ENCODE results near the gene KCNK1. TPM values are rescaled to one million over a fixed set of nuclear protein-coding genes. Genes with fewer than 3 reads are reported as not detected.

The KCNK1 gene
- total RNA-seq, 6 experiments from 2014 or later = not detected

- TF ChIP-seq CTCF (IDR thresholded peaks at IDR 0.05) = no peak
These were observed 42.2 kb downstream of the KCNK1 start for GRCh38 chr1:233656032-233656635.

GRCh38 chr1:233656687-233657086 lies 42.8 kb downstream of the KCNK1 start:
- H3K27ac Mint-ChIP-seq = no peak overlapping the region
- H3K36me3 Mint-ChIP-seq (ENCODE audit: low read depth) = 0 out of 2 replicates have a peak, but pooled peaks cover 5% of the 10 kb centered on the region
- no peak overlapping the region for H3K4me3 Mint-ChIP-seq
- H3K9me3 Mint-ChIP-seq = peaks cover 53% of the 10 kb centered on the region
- H3K4me1 Mint-ChIP-seq (ENCODE audit: low read depth) = no peaks in the 10 kb centered on the region
- peaks cover 2% of the 10 kb centered on the region; the same call in 1 of the 2 replicates for H3K27me3 Mint-ChIP-seq (ENCODE audit: insufficient read depth)
- no peak for DNase-seq
- no peak for TF ChIP-seq CTCF (IDR thresholded peaks at IDR 0.05)

More at GRCh38 chr1:233656032-233656635, 42.2 kb downstream of the KCNK1 start:
- Mint-ChIP-seq H3K4me3 (no peak overlapping the region), H3K4me1 (ENCODE audit: low read depth) (no peaks in the 10 kb centered on the region), H3K36me3 (ENCODE audit: low read depth) (0 out of 2 replicates have a peak, but pooled peaks cover under 1% of the 10 kb centered on the region), H3K27ac (no peak overlapping the region), H3K27me3 (ENCODE audit: insufficient read depth) (peaks cover 2% of the 10 kb centered on the region; the same call in 1 of the 2 replicates), H3K9me3 (peaks cover 52% of the 10 kb centered on the region)
- no peak for DNase-seq

DNA sequence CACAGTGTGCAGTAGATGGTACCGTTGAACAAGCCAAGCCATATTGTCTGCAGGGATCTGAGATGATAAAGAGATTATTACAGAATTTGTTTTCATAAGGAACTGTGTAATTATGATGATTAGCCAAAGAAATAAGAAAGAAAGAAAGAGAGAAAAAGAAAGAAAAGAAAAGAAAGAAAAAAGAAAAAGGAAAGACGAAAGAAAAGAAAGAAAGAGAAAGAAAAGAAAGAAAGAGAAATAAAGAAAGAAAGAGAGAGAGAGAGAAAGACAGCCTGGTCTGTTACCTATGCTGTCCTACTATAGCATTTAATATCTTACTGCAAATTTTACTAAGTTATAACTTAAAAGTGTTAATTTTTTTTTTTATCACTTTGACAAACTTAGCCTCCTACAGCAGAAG lies 43.6 kb downstream of the KCNK1 start:
- Mint-ChIP-seq H3K4me3 (no peak overlapping the region), H3K9me3 (peaks cover 53% of the 10 kb centered on the region)

DNA sequence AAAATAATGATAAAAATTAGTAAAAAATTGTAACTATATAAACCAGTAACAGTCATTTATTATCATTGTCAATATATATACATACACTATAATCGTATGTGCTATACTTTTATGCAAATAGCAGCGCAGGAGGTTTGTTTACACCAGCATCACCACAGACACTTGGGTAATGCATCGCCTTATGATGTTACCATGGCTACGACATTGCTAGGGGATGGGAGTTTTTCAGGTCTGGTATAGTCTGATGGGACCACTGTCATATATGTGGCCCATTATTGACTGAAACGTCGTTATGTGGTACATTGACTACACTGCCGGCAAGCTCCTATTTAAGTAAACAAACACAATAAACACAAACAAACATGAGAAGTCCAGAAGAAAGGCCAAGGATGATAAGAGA lies 45.6 kb downstream of the KCNK1 start:
- Mint-ChIP-seq H3K27ac (no peak overlapping the region), H3K4me1 (ENCODE audit: low read depth) (no peaks in the 10 kb centered on the region), H3K4me3 (no peak overlapping the region), H3K27me3 (ENCODE audit: insufficient read depth) (peaks cover 2% of the 10 kb centered on the region; the same call in 1 of the 2 replicates), H3K36me3 (ENCODE audit: low read depth) (peaks cover 11% of the 10 kb centered on the region; the same call in 1 of the 2 replicates), H3K9me3 (peaks cover 45% of the 10 kb centered on the region)
- DNase-seq = no peak
- TF ChIP-seq CTCF (IDR thresholded peaks at IDR 0.05) = no peak

More for the DNA sequence above, 43.6 kb downstream of the KCNK1 start:
- no peak for DNase-seq
- no peak overlapping the region for H3K27ac Mint-ChIP-seq
- 0 out of 2 replicates have a peak, but pooled peaks cover 5% of the 10 kb centered on the region for H3K36me3 Mint-ChIP-seq (ENCODE audit: low read depth)
- H3K4me1 Mint-ChIP-seq (ENCODE audit: low read depth) = no peaks in the 10 kb centered on the region
- TF ChIP-seq CTCF (IDR thresholded peaks at IDR 0.05) = no peak
- peaks cover 2% of the 10 kb centered on the region; the same call in 1 of the 2 replicates for H3K27me3 Mint-ChIP-seq (ENCODE audit: insufficient read depth)

DNA sequence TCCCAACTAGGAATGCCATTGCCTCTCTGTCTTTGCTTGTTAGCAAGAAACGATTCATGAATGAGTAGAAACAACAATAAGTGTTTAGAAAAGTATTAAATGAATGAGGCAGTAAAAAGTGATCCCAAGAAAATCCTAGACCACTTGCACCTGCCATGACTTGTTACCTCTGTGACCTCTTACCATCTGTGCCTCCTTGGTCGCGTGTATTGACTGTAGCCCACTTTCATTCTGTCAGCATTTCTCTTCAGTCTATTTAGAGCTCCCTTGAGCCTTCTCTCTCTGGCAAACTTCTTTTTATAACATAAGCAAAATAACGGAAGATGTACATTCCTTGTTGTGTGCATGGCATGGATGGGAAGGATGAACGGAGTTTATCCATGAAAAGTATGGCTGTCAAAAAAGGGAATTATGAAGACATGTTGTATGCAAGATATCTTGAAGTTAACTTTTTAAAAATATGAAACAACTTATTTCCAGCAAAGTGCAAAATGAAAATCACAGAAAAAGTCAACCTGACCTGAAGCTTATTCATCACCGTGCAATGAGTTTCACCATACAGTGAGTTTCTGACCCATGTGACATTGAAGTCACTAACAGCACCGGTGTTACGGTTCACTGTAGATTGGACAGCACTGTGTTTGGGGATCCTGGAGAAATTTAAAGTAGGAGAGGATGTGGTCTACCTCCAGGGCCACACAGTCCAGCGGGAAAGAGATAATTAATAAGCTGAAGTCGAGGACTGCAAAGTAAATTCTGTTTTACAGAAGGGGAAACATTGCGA lies 47.7 kb downstream of the KCNK1 start:
- no peak overlapping the region for H3K27ac Mint-ChIP-seq
- peaks cover 46% of the 10 kb centered on the region for H3K9me3 Mint-ChIP-seq
- no peak for DNase-seq
- no peaks in the 10 kb centered on the region for H3K4me1 Mint-ChIP-seq (ENCODE audit: low read depth)
- peaks cover 2% of the 10 kb centered on the region; the same call in 1 of the 2 replicates for H3K27me3 Mint-ChIP-seq (ENCODE audit: insufficient read depth)
- peaks cover 11% of the 10 kb centered on the region; the same call in 1 of the 2 replicates for H3K36me3 Mint-ChIP-seq (ENCODE audit: low read depth)
- no peak for TF ChIP-seq CTCF (IDR thresholded peaks at IDR 0.05)
- H3K4me3 Mint-ChIP-seq = no peak overlapping the region
